GM18873 (cell line): ENCODE data around the gene BACH2.

Source experiments
- ATAC-seq: cut with Tn5 transposase; IDR thresholded peaks from one replicate; pipeline ENCODE4 v1.9.1; 2021; ENCODE audit warnings: mild to moderate bottlenecking, moderate library complexity, moderate number of reproducible peaks; ENCODE audit not compliant: unreplicated experiment, low FRiP score

BACH2 gene

GRCh38 chr6:90303039-90303438 lies 6.4 kb upstream of the BACH2 start:
- ATAC-seq: no peak

- ATAC-seq: no peak
Observed at GRCh38 chr6:90302320-90302719, 5.7 kb upstream of the BACH2 start.

GRCh38 chr6:90301816-90302215 lies 5.2 kb upstream of the BACH2 start:
- no peak for ATAC-seq

GRCh38 chr6:90298459-90299053 lies 1.9 kb upstream of the BACH2 start:
- no peak for ATAC-seq

- ATAC-seq: no peak
Observed at GRCh38 chr6:90297867-90298381, 1.3 kb upstream of the BACH2 start.

GRCh38 chr6:90297115-90297866 lies 648 bp upstream of the BACH2 start:
- ATAC-seq: no peak

GRCh38 chr6:90295854-90296340 lies 746 bp downstream of the BACH2 start:
- ATAC-seq: no peak

- ATAC-seq: no peak
Observed at GRCh38 chr6:90294989-90295853, 1.4 kb downstream of the BACH2 start.

- no peak for ATAC-seq
Observed at GRCh38 chr6:90294614-90294988, 2.0 kb downstream of the BACH2 start.

- ATAC-seq: no peak
Observed at GRCh38 chr6:90294008-90294511, 2.6 kb downstream of the BACH2 start.

GRCh38 chr6:90293319-90293953 lies 3.2 kb downstream of the BACH2 start:
- no peak for ATAC-seq

GRCh38 chr6:90291565-90291964 lies 5.1 kb downstream of the BACH2 start:
- no peak for ATAC-seq

- no peak for ATAC-seq
Observed at GRCh38 chr6:90290811-90291420, 5.7 kb downstream of the BACH2 start.

- no peak for ATAC-seq
Observed at GRCh38 chr6:90289902-90290301, 6.7 kb downstream of the BACH2 start.

- ATAC-seq: no peak
Observed at GRCh38 chr6:90288404-90288803, 8.2 kb downstream of the BACH2 start.

GRCh38 chr6:90286884-90287488 lies 9.7 kb downstream of the BACH2 start:
- ATAC-seq: no peak

- peak; percentile 73 for ATAC-seq
Observed at GRCh38 chr6:90285611-90286381, 10.8 kb downstream of the BACH2 start.

- peak; percentile 19 for ATAC-seq
Observed at GRCh38 chr6:90285042-90285481, 11.6 kb downstream of the BACH2 start.
